Spleen (tissue), 11 donors: Measurements from ENCODE around the gene CRKL. TPM values are rescaled to one million over a fixed set of nuclear protein-coding genes. Genes with fewer than 3 reads are reported as not detected.
A peak's percentile ranks its signal among the peaks of the same experiment; 100 is the strongest.

ENCODE experiments used
- DNase-seq: peaks from one replicate; pipeline ENCODE4 v3.0.0-alpha.2; 2020
- H3K27ac ChIP-seq, 8 donors: fragments of 200-600 bp; sonication (generic) in 7 of 8; 1 replicate in 4 of 8; 2 replicates in 4 of 8; pipeline versions ENCODE4 v1.5.0 to v1.8.0; 2016 to 2021; ENCODE audit warnings: inconsistent platforms in 4 of 8, mild to moderate bottlenecking in 4 of 8, moderate library complexity in 1 of 8
- H3K27me3 ChIP-seq, 7 donors: fragments of 200-600 bp; sonication (generic) in 6 of 7; replicated peaks in 1 of 7; 1 replicate in 4 of 7; 2 replicates in 3 of 7; pipeline versions ENCODE4 v1.5.0 to v1.8.0; 2016 to 2021; ENCODE audit warnings: inconsistent platforms in 3 of 7, mild to moderate bottlenecking in 1 of 7
- H3K36me3 ChIP-seq, 6 donors: fragments of 200-600 bp; sonication (generic) in 5 of 6; 1 replicate in 4 of 6; 2 replicates in 2 of 6; pipeline versions ENCODE4 v1.5.0 to v1.8.0; 2016 to 2021; ENCODE audit warnings: inconsistent platforms in 2 of 6
- H3K4me1 ChIP-seq, 6 donors: fragments of 200-600 bp; sonication (generic) in 5 of 6; 1 replicate in 3 of 6; 2 replicates in 3 of 6; pipeline versions ENCODE4 v1.5.0 to v1.8.0; 2016 to 2021; ENCODE audit warnings: inconsistent platforms in 3 of 6
- H3K4me3 ChIP-seq, 8 donors: fragments of 200-600 bp; sonication (generic) in 7 of 8; 1 replicate in 4 of 8; 2 replicates in 4 of 8; pipeline versions ENCODE4 v1.5.0 to v1.8.0; 2016 to 2021; ENCODE audit warnings: inconsistent platforms in 4 of 8, mild to moderate bottlenecking in 4 of 8, moderate library complexity in 2 of 8
- H3K9me3 ChIP-seq, 8 donors: fragments of 200-600 bp; sonication (generic) in 7 of 8; 1 replicate in 4 of 8; 2 replicates in 4 of 8; pipeline versions ENCODE4 v1.5.0 to v1.8.0; 2016 to 2021; ENCODE audit warnings: inconsistent platforms in 4 of 8
- POLR2A ChIP-seq, 3 donors: fragments of 450-650 bp; IDR thresholded peaks; one replicate each; pipeline ENCODE4 v1.5.1; 2017; ENCODE audit warnings: antibody characterized with exemption in 3 of 3, mild to moderate bottlenecking in 1 of 3
- POLR2AphosphoS5 ChIP-seq, 3 donors: sonication (generic); formaldehyde crosslinking; IDR thresholded peaks; one replicate each; pipeline ENCODE4 v1.5.1; 2017; ENCODE audit warnings: antibody characterized with exemption in 3 of 3
- WGBS, 5 donors: extraction: QIAGEN DNeasy Blood & Tissue Kit in 3 of 5; methylation state at CpG; one replicate each; pipeline versions ENCODE4 v1.1.5 to v1.1.7; 2013 to 2018; 5-methylcytosine and 5-hydroxymethylcytosine counted together
- intact Hi-C: fragments of 100-400 bp; cut with DNase I; formaldehyde crosslinking; loops from one replicate; pipeline ENCODE4 v1.15.0; 2023; ENCODE audit warnings: low total_unique reads
- polyA plus RNA-seq, 3 donors: library from polyadenylated mRNA; stranded (reverse); fragments of 200-250 nt; gene quantifications; one replicate each; pipeline ENCODE4 v1.2.1, GENCODE V29; 2013
- total RNA-seq, 7 donors: library from RNA; depleted of rRNA in 3 of 7; stranded (reverse); fragments of >200 nt in 3 of 7; fragmentation: NEBNext Ultra II Directional in 4 of 7; extraction: Animal tissue kit (Norgen Biotek cat#: 25700) in 4 of 7; gene quantifications; one replicate each; pipeline versions ENCODE4 v1.1.0 to v1.2.1, GENCODE V29; 2016 to 2021
- TF ChIP-seq, protein P1 (sequence below), 11 experiments: fragments of 200-600 bp in 7 of 11; fragments of 450-650 bp in 4 of 11; sonication (generic) in 4 of 11; IDR thresholded peaks in 8 of 11; conservative IDR thresholded peaks in 3 of 11; 1 replicate in 7 of 11; 2 replicates in 4 of 11; pipeline versions ENCODE4 v1.4.0 to v1.8.0; 2016 to 2021; ENCODE audit warnings: antibody characterized with exemption in 11 of 11, inconsistent platforms in 4 of 11, mild to moderate bottlenecking in 1 of 11
- donor health status: healthy with polysubstance abuse.
- donor health status: DM: no; HTN: no; CAD: no; lungs with moderate emphysema.
- donor health status: DM: no; HTN: no; CAD: no.
- donor health status: Bipolar disorder and iron deficiency.
- donor health status: healthy.
- donor health status: DM: no; HTN: no; CAD: no.
- donor health status: DM: yes; HTN: yes; CAD: no.

CRKL gene
- total and polyA plus RNA-seq, 10 donors = 11.5 to 65.3 (median 57.4) TPM

- H3K9me3 ChIP-seq = no peaks in the 10 kb centered on the region
- intact Hi-C loops = loop anchor here (10.0 kb wide), 1 partner anchor 48 kb away; the partner anchor contains the start of gene P2RX6
- peak within 1 kb of the TSS in 4 of 8 donors; percentile 17 to 61 (median 52) for H3K27ac ChIP-seq
- peaks cover 5 to 64% (median 47%) of the 10 kb centered on the region in 6 donors for H3K4me1 ChIP-seq
- no peak within 1 kb of the TSS for H3K4me3 ChIP-seq
- WGBS, 5 donors = 71 to 77% (median 76%) methylated on average over 14 to 22 of the region's 22 CpGs
- H3K36me3 ChIP-seq = no peaks in the 10 kb centered on the region
- TF ChIP-seq POLR2AphosphoS5 (IDR thresholded peaks at IDR 0.05) (no peak), POLR2A (IDR thresholded peaks at IDR 0.05) (no peak)
- TF ChIP-seq, protein P1, sequence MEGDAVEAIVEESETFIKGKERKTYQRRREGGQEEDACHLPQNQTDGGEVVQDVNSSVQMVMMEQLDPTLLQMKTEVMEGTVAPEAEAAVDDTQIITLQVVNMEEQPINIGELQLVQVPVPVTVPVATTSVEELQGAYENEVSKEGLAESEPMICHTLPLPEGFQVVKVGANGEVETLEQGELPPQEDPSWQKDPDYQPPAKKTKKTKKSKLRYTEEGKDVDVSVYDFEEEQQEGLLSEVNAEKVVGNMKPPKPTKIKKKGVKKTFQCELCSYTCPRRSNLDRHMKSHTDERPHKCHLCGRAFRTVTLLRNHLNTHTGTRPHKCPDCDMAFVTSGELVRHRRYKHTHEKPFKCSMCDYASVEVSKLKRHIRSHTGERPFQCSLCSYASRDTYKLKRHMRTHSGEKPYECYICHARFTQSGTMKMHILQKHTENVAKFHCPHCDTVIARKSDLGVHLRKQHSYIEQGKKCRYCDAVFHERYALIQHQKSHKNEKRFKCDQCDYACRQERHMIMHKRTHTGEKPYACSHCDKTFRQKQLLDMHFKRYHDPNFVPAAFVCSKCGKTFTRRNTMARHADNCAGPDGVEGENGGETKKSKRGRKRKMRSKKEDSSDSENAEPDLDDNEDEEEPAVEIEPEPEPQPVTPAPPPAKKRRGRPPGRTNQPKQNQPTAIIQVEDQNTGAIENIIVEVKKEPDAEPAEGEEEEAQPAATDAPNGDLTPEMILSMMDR (IDR thresholded peaks at IDR 0.05 in 8 of 11, conservative IDR thresholded peaks at IDR 0.05 in 3 of 11) = no peak
- peaks cover 0 to 32% (median 16%) of the 10 kb centered on the region in 7 donors for H3K27me3 ChIP-seq
- peak; percentile 69 for DNase-seq
Measured at GRCh38 chr22:20966883-20967696, 49.9 kb downstream of the CRKL start, which contains the start of gene AIFM3. TSS of gene AIFM3 (plus strand) at chr22:20967255. CDS start at chr22:20967945, 690 bp downstream.

- Histone ChIP-seq H3K27ac (peak overlapping the region in 4 of 8 donors; percentile 17 to 61 (median 52)), H3K4me3 (no peak overlapping the region), H3K36me3 (no peaks in the 10 kb centered on the region), H3K4me1 (peaks cover 6 to 69% (median 50%) of the 10 kb centered on the region in 6 donors), H3K27me3 (peaks cover 0 to 30% (median 16%) of the 10 kb centered on the region in 7 donors), H3K9me3 (no peaks in the 10 kb centered on the region)
- TF ChIP-seq POLR2A (IDR thresholded peaks at IDR 0.05) (no peak), POLR2AphosphoS5 (IDR thresholded peaks at IDR 0.05) (no peak)
- TF ChIP-seq, protein P1 (IDR thresholded peaks at IDR 0.05 in 8 of 11, conservative IDR thresholded peaks at IDR 0.05 in 3 of 11) = no peak
- peak; percentile 74 for DNase-seq
- intact Hi-C loops = loop anchor here (10.0 kb wide), 1 partner anchor 47 kb away; the partner anchor contains the start of gene P2RX6
- WGBS, 5 donors = 64 to 76% (median 69%) methylated on average over 18 to 19 of the region's 19 CpGs
Measured at GRCh38 chr22:20967697-20968211, 50.5 kb downstream of the CRKL start.

DNA sequence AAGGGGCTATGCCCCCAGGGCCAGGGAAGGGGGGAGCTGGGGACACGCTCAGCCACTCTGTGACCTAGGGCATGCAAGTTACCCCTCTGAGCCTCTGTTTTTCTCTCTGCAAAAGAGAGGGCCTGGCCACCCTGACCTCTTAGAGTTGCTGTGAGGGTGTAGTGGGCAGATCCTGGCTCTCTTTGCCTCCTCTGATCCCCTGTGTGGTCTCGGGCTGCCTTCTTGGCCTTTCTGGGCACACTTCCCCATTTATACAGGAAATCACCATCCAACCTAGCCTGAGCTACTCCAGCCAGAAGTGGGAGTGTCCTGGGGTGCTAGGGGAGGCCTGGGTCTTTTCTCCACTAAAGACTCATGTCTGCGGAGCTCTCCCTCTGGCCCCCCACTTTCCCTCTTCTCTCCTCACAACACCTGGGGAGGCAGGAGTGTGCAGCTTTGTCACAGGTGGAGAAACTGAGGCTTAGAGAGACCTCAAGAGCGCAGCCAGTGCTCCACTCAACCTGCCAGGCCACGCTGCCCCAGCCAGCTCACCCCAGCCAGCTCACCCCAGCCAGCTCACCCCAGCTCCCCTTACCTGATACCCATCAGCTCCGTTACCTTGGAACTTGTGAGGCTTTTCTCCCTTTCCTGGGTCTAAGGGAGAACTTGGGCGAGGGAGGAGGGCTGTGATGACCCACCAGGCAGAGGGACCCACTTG, 51.2 kb downstream of the CRKL start:
- H3K27ac ChIP-seq = peak overlapping the region in 4 of 8 donors; percentile 17 to 61 (median 52)
- 66 to 78% (median 70%) methylated on average over 6 to 7 of the region's 7 CpGs for WGBS, 5 donors
- peaks cover 0 to 25% (median 16%) of the 10 kb centered on the region in 7 donors for H3K27me3 ChIP-seq
- no peaks in the 10 kb centered on the region for H3K9me3 ChIP-seq
- H3K36me3 ChIP-seq = no peaks in the 10 kb centered on the region
- peaks cover 6 to 76% (median 53%) of the 10 kb centered on the region in 6 donors for H3K4me1 ChIP-seq
- DNase-seq = peak; percentile 70
- no peak for TF ChIP-seq POLR2AphosphoS5 (IDR thresholded peaks at IDR 0.05)
- TF ChIP-seq, protein P1 (IDR thresholded peaks at IDR 0.05 in 8 of 11, conservative IDR thresholded peaks at IDR 0.05 in 3 of 11) = no peak
- no peak for TF ChIP-seq POLR2A (IDR thresholded peaks at IDR 0.05)
- no peak overlapping the region for H3K4me3 ChIP-seq
- intact Hi-C loops = loop anchor here (10.0 kb wide), 1 partner anchor 46 kb away; the partner anchor contains the start of gene P2RX6
